Measurements from ENCODE around the gene TENT4A.
"Not testable (repeated sequence)": the region's sequence is repeated elsewhere in the genome, so short reads cannot be mapped to it uniquely, and the experiment has no call there.

TENT4A gene

DNA sequence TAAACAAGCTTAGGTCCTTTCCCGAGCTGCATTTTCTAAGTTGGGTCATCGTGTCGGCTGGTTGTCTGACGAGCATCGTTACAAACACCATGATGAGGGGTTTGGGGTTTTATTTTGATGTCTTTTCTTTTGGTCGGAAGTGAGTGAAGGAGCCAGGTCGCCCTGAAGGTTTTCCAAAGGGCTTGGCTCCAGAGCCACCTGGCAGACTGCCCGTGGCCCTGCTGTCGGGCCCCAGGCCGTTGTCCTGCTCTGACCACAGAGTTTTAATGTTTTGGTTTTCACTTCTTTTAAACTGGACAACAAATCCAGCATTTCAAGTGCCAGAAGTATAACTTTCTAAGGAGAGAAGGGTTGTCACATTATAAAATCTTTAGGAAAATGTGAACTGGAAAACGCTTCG, 42.3 kb downstream of the TENT4A start:
- DNase-seq = no peak

DNA sequence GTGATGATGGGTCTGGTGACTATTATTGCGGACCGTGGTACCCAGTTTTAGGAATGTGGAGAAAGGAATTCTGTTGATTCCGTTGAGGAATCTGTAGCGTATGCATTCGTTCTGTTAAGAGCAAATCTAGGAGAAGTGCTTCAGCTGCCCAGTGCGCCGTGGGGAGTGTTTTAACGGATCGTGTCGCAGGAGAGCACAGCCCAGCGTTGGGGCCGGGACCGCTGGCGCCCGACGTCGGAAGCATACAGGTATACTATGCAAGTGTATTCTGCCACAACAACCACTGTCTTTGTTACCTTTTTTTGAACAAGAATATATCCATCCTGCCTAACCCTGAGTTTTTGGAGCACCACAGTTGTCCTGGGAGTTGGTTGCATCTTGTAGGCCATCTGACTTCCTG, 42.7 kb downstream of the TENT4A start:
- no peak for DNase-seq

DNA sequence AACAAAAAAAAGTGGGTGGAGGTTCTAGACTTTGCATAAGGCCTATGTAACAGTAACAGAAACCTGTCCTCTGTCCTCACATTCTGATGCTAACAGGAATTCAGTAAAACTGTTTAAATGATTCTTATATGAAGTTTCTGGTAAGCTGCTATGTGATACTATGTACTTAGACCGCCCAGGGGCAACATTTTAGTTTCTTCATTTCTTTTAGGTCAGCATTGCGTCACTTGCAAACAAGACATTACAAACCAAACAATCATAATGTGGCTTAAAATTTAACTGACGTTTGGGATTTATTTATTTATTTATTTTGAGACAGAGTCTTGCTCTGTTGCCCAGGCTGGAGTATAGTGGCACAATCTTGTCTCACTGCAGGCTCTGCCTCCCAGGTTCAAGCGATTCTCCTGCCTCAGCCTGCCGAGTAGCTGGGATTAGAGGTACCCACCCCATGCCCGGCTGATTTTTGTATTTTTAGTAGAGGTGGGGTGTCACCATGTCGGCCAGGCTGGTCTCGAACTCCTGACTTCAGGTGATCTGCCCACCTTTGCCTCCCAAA, 44.3 kb downstream of the TENT4A start:
- no peak for DNase-seq

DNA sequence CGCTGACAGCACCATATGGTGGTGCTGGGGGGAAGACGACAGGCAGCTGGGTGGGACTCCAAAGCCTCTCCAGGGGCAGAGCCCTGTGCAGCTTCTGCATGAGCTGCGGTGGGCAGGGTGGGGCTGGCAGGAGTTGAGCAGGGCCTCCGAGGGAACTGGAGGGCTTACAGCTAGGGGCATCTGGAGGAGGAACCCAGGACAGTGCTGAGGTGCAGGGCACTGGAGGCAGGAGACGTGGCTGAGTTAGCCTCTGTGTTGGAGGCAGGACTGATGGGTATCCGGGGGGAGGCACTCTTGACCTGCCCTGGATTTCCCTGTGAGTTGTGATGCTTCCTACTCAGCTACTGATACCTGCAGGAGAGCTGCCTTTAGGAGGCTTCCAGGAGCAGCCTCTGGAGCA, 45.0 kb downstream of the TENT4A start:
- DNase-seq = no peak

DNA sequence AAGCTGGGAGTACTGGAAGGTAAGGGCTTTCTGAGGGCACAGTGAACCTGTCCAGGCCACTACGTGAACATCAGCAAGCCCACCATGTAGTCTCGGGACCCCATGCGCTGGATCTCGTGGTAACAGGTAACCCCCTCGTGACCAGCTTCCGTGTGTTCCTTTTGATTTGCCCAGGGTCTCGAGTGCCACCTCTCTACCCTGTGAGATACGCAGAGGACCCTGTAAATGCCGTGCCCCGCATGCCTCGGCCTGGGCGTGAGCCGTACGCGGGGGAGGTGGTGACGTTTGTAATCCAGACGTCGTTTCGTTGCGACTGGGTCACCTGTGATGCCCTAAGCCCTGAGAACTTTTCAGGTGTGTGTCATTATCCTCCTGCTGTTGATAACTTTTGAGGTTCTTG, 45.5 kb downstream of the TENT4A start:
- DNase-seq = no peak

DNA sequence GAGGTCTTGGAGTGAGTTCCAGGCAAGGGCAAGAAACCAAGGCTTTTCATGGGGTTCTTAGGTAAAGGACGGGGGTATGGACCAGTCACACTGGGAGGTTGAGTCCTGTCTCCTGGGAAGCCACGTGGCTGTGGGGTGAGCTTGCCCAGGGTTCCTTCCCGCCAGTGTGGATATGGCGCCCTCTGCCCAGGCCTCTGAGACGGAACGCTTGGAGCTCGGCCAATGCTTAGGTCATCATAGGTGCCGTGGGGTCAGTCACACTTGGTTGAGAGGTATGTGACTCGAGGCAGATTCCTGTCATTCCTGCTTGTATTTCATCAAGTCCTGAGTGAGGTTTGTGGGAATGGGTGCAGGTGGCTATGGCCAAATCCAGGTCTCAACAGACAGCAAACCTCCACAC, 46.2 kb downstream of the TENT4A start:
- no peak for DNase-seq

DNA sequence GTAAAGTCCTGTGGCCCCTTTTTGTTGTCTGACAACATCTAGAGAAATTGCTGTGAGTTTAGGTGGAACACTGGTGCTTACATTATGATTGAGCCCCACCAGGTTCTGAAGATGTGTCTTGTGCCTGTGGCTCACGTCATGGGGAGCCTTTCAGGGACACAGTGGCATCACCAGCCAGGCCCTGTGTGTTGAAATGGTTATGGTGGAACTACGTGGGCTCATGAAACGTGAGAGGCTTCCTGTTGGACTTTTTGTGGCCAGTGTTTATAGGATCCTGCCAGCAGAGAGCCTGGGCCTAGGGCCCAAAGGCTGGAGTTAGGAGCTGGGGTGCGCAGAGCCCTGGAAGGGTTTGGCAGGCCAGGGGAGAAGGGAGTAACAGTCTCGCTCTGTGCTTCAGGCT, 46.8 kb downstream of the TENT4A start:
- no peak for DNase-seq

DNA sequence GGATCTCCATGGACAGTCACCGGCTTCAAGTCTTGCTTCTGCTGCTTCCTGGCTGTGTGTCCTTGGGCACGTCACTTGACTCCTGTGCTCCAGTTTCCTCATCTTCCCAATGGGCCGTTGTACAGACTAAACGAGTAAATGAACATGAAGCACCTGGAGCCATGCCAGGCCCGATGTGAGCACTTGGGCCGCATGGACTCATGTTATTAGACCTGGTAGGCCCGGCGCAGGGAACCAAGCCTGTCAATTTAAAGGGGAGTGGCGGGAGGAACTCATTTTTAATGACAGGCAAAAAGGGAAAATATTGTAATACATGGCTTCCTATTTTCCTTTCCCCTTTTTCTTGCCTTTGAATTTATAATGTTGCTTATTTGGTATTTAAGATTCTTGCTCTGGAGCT, 47.5 kb downstream of the TENT4A start:
- DNase-seq = no peak

DNA sequence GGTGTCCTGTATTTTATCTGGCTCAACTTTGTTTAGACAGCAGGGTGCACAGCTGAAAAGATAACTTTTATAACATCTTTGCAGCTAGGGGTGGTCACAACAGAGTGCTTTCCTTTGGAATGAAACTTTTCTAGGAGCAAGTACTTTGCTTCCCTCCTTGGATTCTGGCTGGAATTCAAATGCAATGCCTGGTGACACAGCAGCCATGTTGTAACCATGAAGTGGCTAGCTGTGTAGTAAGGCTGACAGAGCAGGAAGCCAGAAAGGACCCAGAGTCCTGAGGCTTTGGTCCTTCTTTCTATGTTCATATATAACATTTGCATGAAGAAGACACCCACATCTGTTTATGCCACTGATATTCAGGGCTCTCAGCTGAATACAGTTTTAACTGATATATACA, 48.1 kb downstream of the TENT4A start:
- no peak for DNase-seq

DNA sequence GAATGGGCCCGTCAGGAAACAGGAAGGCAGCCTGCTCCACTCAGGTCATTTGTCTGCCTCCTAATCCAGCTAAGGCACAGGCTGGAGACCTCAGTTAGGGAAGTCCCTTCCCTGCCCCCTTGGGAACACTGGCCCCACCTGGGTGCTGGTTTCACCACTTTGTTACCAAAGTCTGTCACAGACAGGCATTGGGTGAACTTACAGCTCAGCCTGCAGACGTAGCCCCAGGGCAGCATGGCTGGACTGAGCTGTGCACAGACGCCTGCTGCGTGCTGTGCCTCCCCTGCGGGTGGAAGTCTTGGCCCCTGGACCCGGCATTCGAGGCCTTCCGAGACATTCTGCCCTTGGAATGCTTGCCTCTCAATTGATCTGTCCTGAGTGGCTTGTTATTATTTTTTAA, 48.9 kb downstream of the TENT4A start:
- DNase-seq = no peak

DNA sequence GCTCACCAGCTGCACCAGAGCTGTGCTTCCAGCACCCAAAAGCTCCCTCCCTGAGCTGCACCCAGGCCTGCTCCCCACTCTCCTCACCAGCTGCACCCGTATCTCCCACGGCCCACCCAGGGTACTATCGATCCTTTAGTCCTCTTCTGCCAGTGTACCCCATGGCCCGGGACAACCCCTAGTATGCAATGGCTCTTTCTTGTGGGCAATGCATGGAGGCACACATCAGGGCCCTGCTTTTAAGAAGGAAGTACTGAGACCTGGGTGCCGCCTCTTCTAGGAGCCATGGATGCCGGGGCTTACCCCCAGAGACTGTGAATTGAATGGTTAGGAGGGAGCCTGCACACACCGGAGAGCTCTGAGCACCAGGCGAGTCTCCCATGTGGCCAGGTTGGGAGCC, 49.5 kb downstream of the TENT4A start:
- DNase-seq = no peak

DNA sequence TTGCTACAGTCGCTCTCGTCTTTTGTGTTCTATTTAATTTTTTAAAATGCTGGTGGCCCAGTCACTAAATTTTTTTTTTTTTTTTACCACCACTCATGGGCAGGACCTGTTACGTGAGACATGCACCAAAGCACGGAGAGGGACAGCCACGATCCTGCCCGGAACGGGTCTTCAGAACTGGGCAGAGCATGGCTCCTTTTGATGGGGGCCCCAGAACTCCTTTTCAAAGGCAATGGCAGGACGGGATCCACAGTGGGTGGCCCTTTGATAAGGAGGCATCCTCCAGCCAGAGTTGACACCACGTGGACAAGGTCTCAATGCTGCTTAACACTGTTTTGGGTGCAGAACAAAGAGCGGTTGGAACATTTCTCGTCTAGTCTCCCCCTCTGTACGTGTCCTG, 50.0 kb downstream of the TENT4A start:
- no peak for DNase-seq

DNA sequence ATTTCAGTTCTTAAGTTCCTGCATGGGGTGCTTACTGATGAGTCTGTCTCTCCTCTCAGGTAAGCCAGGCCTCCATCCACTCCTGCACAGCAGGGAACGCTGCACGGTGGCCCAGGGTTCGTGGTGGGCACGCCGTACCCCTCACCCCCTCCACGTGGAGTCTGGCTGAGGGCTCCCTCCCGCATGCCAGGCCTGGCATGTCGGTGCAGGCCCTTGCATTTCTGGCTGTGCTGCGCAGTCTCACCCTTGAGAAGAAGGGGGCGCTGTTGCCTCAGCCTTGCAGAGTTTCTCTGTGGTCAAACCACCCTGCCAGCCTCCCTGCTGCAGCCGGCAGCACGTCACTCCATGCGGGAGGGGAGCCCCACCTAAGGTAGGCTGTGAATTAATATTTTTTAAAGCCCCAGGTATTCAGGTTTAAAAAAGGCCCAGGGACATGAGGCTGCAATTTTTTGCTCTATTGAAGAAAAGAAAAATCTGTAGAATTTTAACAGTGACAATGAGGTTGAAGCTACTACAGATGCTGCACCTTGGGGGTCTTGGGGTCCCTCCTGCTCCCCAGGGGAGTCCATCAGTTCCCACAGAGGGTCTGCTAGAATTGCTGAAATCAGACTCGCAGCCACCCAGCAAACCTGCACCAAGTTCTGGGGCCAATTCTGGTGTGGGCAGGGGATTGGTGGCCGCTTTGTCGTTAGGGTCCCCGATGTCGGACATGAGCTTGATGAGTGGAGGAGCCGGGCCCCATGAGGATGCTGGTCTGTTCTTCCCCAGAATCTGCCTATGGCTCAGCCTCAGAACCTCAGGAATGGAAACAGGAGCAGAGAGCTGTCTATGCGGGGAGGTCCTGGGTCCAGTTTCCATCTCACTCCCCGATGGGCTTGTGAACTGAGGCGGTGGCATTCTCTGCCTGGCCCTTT, 52.6 kb downstream of the TENT4A start:
- DNase-seq = peak; percentile 86

DNA sequence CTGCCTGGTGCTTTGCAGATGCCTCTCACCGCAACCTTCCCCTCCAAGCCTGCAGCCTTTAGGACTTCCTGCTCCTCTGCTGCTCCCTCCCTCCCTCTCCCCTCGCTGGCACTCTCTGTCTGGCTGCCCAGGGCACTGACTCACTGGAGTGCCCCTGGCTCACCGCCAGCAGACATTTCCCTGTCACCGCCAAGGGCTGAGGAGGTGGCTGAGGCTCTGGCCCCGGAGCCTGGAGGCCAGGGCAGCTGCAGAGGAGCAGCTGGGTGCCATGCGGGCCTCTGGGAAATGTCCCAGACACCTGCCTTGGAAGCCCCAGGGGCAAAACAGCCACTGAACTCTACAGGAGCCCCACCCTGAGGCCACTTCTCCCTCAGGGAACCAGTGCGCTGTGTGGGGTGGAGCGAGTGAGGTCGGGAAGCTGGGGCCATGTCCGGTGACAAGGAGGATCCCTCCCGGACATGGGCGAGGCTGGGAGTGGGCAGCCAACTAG, 53.4 kb downstream of the TENT4A start:
- peak; percentile 69 for DNase-seq

DNA sequence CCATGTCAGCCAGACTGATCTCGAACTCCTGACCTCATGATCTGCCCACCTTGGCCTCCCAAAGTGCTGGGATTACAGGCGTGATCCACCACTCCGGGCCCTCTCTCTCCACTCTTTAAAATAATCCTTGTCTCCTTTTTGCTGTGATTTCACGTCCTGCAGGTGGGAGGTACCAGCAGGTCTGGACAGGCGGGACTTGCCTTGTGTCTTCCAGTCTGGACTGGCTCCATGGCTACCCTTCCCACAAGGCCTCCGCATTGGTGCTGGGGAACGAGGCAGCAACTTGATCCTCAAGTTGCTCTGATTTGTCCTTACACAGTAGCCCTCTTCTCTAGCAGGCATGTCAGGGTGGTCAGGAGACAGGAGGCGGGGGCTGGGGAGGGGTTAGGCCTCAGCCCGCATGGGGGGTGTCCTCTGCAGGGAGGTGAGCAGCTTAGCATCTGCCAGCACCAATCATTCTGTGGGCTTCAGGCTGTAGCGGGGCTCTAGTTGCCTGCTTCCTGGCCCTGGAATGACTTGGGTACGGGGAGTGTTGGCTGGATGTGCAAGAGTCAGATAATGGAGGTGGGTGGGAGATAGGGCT, 54.3 kb downstream of the TENT4A start:
- no peak for DNase-seq

DNA sequence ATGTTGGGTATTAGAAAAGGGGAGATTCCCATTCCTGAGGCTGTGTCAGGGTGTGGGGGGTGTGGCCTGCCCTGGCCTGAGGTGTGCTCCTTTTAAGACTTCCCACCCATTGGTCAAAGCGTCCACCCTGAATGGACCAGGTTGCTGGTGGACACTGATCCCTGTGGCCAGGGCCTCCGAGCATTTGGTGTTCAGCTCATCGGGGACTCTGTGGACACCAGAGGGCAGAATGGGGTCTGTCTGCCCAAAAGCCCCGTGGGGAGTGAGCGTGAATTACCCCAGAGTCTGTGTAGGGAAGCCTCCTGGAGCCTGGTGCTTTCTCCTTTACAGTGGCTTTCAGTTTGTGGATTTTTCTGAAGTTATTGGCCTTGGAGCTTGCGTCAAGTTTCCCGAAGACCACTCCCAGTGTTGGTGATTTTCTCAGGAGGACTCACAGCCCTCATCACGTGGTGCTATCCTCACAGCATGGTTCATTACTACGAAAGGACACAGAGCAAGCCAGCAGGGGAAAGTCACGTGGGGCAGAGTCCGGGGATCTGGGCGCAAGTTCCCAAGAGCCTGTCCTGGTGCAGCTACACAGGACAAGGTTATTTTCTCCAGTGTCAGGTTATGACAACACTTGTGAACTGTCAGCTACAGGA, 55.5 kb downstream of the TENT4A start:
- DNase-seq = no peak

DNA sequence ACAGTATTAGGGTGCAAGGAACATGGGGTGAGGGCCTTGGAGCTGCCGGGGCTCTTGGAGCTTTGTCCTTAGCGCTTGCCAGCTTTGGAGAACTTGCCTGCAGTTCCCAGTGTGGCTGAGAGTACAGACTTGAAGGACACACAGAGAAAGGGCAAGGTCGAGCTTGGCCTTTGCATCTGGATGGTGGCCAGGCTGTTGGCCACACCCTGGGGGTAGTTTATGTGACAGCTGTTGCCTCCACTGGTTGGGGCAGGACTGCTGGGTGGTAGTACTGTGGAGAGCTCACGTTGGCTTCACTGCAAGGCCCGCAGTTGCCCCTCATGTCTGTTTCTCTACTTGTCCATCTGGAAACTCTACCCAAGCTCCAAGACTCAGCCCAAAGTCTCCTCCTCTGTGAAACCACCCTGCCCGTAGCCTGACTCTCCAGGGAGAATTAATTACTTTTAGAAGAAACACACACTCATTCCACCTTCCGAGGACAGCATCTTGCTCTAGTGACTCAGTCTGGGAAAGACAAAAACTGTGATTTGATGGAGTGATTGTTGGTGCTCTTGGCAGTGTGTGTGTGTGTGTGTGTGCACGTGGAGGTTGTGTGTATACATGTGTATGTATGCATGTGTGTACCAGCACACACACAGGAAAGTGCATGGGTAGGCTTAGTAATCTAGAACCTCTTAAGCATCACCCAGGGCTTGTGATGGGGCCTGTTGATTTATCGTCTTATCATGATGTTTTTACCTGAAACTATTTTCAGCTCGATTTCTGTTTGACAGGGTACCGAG, 57.8 kb downstream of the TENT4A start:
- DNase-seq = no peak

DNA sequence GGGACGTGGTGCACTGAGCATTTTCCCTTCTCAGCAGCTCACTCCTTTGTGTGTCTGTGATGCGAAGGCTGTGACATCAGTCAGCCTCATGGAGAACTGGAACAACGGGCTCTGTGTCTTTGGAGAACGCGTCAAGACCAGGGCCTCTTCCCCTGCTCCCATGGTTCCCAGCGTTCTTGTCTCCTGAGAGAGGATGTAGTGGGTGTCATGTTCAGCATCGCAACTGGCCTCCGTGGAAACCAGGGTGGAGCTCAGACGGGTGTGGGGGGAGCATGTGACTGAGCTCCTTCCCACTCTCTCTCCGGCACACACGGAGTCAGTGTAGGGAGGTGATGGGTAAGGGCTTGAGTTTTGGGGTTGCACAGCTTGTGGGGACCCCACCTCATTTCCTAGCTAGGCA, 59.7 kb downstream of the TENT4A start:
- DNase-seq = no peak

DNA sequence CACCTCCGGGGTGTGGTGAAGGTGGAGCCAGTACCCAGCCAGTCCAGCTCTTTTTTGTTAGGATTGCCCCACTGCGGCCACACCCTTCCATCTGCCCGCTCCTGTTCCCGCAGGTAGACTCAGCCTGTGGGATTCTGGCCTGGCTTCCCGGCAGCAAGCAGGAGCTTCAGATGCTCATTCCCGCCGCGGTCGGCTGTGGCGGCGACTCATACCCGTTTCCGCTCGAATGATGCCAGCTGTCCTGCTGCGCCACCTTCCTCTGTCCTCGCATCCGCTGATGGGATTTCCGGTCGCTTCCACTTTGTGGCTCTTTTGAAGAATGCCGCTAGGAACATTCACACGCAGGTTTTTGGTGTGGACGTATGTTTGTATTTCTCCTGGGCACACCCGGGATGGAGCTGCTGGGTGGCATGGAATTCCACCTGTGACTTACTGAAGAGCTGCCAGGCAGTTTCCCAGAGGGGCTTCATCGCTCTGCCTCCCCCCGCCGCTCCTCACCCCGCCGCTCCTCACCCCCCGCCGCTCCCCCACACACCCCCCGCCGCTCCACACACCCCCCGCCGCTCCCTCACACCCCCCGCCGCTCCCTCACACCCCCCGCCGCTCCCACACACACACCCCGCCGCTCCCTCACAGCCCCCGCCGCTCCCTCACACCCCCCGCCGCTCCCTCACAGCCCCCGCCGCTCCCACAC, 60.3 kb downstream of the TENT4A start:
- no peak for DNase-seq

DNA sequence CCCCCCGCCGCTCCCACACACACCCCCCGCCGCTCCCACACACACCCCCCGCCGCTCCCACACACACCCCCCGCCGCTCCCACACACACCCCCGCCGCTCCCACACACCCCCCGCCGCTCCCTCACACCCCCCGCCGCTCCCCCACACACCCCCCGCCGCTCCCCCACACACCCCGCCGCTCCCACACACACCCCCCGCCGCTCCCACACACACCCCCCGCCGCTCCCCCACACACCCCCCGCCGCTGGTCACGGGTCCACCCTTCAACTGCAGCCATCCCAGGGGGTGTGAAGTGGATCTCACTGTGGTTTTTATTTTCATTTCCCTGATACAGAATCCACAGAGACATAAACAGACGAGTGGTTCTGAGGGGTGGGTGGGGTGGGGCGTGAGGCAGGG, 61.0 kb downstream of the TENT4A start:
- DNase-seq = not testable (repeated sequence)

DNA sequence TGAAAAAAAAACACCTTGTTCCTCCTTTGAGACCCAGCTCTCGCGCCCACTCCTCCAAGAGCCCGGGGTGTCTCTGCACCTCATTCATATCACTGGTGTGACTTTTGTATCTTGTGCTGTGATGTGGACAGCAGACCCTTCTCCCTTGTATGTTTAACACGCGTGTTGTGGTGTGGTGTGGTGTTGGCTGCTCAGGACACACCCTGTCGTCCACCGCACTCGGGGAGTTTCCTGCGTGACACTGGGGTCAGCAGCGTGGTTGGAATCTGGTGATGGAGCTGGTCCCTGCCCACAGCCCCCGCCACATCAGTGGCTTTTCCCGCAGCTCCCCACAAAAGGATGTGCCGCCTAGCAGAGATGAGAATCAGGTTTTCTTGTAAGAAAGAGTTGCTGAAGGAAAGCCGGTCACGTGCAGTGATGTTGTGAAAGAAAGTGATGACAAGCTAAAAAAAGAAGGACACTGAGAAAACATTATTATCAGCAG, 61.5 kb downstream of the TENT4A start:
- DNase-seq = no peak

DNA sequence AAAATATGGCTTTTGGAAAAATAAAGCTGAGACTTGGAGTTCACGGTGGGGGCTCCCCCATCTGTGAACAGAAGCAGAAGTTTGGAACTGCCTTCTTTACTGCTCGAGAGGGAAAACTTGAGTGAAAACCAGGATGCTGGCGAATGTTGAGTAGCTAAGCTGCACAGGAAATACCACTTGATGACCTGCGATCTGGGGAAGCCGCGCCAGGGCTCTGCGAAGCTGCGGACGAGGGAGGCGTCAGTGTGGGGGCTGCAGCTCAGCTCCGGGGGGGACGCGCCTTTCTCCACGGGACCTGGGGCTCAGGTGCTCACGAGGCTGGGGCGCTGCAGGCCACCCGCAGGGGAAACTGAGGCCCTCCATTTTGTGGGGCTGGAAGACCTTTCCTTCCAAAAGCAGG, 62.3 kb downstream of the TENT4A start:
- DNase-seq = no peak
